ENCODE results near the gene BCL2L12. TPM values are rescaled to one million over a fixed set of nuclear protein-coding genes. Genes with fewer than 3 reads are reported as not detected.
A peak's percentile ranks its signal among the peaks of the same experiment; 100 is the strongest.
"Not testable (repeated sequence)": the region's sequence is repeated elsewhere in the genome, so short reads cannot be mapped to it uniquely, and the experiment has no call there.

The BCL2L12 gene
- 10 to 100 TPM in 1 of 4 donors, 1 to 10 TPM in 3; 4.4 to 12.9 (median 5.8) TPM for total RNA-seq

GRCh38 chr19:49665351-49666119, at the start of gene BCL2L12, which contains the start of gene IRF3:
Gene BCL2L12, plus strand, starts transcription at chr19:49665933. Its CDS starts 760 bp downstream, at chr19:49666693.
Gene IRF3, minus strand, starts transcription at chr19:49665857. Its CDS starts 1,019 bp downstream, at chr19:49664838.
- peak; percentile 78 for DNase-seq
- Histone ChIP-seq H3K9me3 (no peaks in the 10 kb centered on the region), H3K36me3 (peaks cover 10 to 43% (median 23%) of the 10 kb centered on the region in 3 donors), H3K27me3 (no peaks in the 10 kb centered on the region), H3K27ac (peak within 1 kb of the TSS; percentile 84 to 98 (median 96)), H3K4me1 (peaks cover 16 to 50% (median 19%) of the 10 kb centered on the region in 3 donors), H3K4me3 (peak within 1 kb of the TSS; percentile 67 to 90 (median 74))
- intact Hi-C loops (cut with DNase I), result no loop called here
- WGBS, 2 donors, result 0% methylated on average over 23 to 26 of the region's 50 CpGs
- TF ChIP-seq POLR2A (IDR thresholded peaks at IDR 0.05) (peak in 3 of 4 donors; percentile 54 to 85 (median 68)), CTCF (IDR thresholded peaks at IDR 0.05) (peak in 2 of 6 experiments; percentile 2 to 50)

GRCh38 chr19:49616532-49616931, 49.2 kb upstream of the BCL2L12 start:
- intact Hi-C loops (cut with DNase I), result no loop called here
- 94 to 97% methylated on average over 7 of the region's 7 CpGs for WGBS, 2 donors
- TF ChIP-seq CTCF (IDR thresholded peaks at IDR 0.05) (no peak), POLR2A (IDR thresholded peaks at IDR 0.05) (no peak)
- no peak for DNase-seq
- no peak overlapping the region for H3K4me3 ChIP-seq
- peaks cover 0 to 29% (median 11%) of the 10 kb centered on the region in 3 donors for H3K4me1 ChIP-seq
- H3K36me3 ChIP-seq, result peaks cover 34 to 90% (median 43%) of the 10 kb centered on the region in 3 donors
- H3K27me3 ChIP-seq, result no peaks in the 10 kb centered on the region
- no peak overlapping the region for H3K27ac ChIP-seq
- no peaks in the 10 kb centered on the region for H3K9me3 ChIP-seq

DNA sequence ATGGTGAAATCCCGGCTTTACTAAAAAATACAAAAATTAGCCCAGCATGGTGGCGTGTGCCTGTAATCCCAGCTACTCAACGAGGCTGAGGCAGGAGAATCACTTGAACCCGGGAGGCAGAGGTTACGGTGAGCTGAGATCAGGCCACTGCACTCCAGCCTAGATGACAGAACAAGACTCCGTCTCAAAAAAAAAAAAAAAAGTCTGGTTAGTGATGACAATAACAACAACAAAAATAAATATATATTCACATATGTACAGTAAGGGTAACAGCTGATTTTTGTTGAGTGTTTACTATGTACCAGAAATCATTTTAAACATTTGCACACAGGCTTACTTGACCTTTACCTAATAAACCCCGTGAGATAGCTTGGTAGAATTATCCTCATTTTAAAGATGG, 48.8 kb upstream of the BCL2L12 start:
- no peak for TF ChIP-seq POLR2A (IDR thresholded peaks at IDR 0.05)
- no peak for TF ChIP-seq CTCF (IDR thresholded peaks at IDR 0.05)
- H3K9me3 ChIP-seq, result no peaks in the 10 kb centered on the region
- no peaks in the 10 kb centered on the region for H3K27me3 ChIP-seq
- WGBS, 2 donors, result 90 to 91% methylated on average over 7 of the region's 7 CpGs
- peaks cover 0 to 28% (median 11%) of the 10 kb centered on the region in 3 donors for H3K4me1 ChIP-seq
- H3K27ac ChIP-seq, result no peak overlapping the region
- H3K4me3 ChIP-seq, result no peak overlapping the region
- DNase-seq, result no peak
- peaks cover 38 to 94% (median 45%) of the 10 kb centered on the region in 3 donors for H3K36me3 ChIP-seq
- intact Hi-C loops (cut with DNase I), result no loop called here

DNA sequence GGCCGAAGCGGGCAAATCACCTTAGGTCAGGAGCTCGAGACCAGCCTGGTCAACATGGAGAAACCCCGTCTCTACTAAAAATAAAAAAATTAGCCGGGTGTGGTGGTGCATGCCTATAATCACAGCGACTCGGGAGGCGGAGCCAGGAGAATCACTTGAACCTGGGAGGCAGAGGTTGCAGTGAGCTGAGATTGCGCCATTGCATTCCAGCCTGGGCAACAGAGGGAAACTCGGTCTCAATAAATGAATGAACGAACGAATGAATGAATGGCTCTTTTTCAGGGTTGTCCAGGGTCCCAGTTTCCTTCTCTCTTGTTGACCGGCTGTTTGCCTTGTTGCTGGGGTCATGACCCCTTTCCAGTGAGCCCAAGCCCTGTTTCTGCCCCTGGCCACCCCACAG, 47.9 kb upstream of the BCL2L12 start:
- intact Hi-C loops (cut with DNase I); H3K27me3 ChIP-seq; DNase-seq; H3K4me3 ChIP-seq; H3K27ac ChIP-seq; H3K9me3 ChIP-seq: not testable (repeated sequence)
- peaks cover 38 to 98% (median 45%) of the 10 kb centered on the region in 3 donors for H3K36me3 ChIP-seq
- 91% methylated on average over 13 of the region's 13 CpGs for WGBS, 2 donors
- H3K4me1 ChIP-seq, result peaks cover 0 to 19% (median 8%) of the 10 kb centered on the region in 3 donors

DNA sequence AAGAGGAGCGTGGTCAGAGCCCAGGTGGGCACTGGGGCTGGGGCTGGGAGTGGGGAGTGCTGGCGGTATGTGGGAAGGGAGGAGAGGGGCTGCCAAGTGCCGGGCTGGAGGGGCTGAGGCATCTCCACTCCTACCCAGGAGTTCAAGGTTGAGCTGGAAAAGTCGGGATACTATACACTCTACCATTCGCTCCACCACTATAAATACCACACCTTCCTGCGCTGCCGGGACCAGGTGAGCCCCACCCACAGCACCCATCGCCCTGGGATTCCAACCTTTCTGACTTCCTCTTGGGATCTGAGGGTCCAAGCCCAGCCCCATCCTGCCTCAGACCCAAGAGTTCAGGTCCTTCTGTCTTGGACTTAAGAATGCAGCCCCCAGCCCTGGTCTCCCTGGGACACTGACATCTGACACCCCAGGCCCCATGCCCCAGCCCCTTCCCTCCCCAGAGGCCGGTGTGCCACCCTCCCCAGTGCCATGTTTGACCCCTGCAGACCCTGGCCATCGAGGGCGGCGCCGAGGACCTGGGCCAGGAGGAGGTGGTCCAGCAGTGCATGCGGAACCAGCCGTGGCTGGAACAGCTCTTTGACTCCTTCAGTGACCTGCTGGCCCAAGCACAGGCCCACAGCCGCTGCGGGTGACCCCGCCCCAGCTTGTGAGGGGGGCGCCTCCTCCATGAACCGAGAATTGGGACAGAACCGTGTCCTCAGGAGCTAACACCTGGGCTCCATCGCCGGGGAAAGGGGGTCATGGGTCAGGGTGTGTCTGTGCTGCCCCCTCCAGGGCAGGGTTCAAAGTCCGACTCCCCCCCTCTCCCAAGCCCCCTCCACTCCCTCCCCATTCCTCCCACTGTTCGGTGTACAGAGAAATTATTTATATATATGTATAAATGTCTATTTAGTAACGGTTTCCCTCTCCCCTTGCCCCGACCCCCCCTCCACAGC, 40.5 kb upstream of the BCL2L12 start:
- WGBS, 2 donors, result 74 to 84% methylated on average over 9 to 14 of the region's 27 CpGs
- H3K4me1 ChIP-seq, result peaks cover 0 to 3% (median 0%) of the 10 kb centered on the region in 3 donors
- H3K27me3 ChIP-seq, result no peaks in the 10 kb centered on the region
- intact Hi-C loops (cut with DNase I), result no loop called here
- no peak overlapping the region for H3K27ac ChIP-seq
- no peaks in the 10 kb centered on the region for H3K9me3 ChIP-seq
- peaks cover 13 to 72% (median 25%) of the 10 kb centered on the region in 3 donors for H3K36me3 ChIP-seq
- DNase-seq, result no peak
- no peak for TF ChIP-seq CTCF (IDR thresholded peaks at IDR 0.05)
- TF ChIP-seq POLR2A (IDR thresholded peaks at IDR 0.05), result no peak
- H3K4me3 ChIP-seq, result no peak overlapping the region

Data from esophagus squamous epithelium (tissue), 5 donors.